Measurements from ENCODE around the gene AUTS2.

Gene AUTS2

DNA sequence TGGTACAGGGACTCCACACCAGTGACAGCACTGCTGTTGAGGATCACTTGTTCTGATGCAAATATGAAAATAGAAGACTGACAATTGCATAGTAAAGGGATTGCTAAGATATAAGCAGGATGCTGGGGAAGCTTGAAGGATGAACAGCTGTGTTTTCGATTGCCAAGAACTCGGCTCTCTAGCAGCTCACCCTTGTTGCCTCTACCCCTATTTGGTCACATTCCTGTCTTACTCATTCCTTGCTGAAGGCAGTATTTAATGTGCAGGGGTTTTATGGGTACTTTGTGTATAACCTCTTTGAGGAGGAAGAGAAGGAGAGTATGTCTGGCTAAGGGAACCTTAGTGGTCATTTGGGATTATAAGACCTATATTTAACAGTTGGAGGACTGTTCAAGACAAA is 218.8 kb downstream of the AUTS2 start:
- DNase-seq (ENCODE audit: extremely low read depth, low read depth), result no peak
- no peak for TF ChIP-seq CTCF (IDR thresholded peaks at IDR 0.05; ENCODE audit: low read depth, low read length, missing control alignments)
- no peak overlapping the region for H3K4me3 ChIP-seq (replicated peaks; ENCODE audit: low read depth, low read length)

- DNase-seq (ENCODE audit: extremely low read depth, low read depth), result no peak
- H3K4me3 ChIP-seq (replicated peaks; ENCODE audit: low read depth, low read length), result no peak overlapping the region
- no peak for TF ChIP-seq CTCF (IDR thresholded peaks at IDR 0.05; ENCODE audit: low read depth, low read length, missing control alignments)
Observed at GRCh38 chr7:69817841-69818635, 219.8 kb downstream of the AUTS2 start.

GRCh38 chr7:69818636-69819332 is 220.5 kb downstream of the AUTS2 start:
- DNase-seq (ENCODE audit: extremely low read depth, low read depth), result no peak
- TF ChIP-seq CTCF (IDR thresholded peaks at IDR 0.05; ENCODE audit: low read depth, low read length, missing control alignments), result no peak
- H3K4me3 ChIP-seq (replicated peaks; ENCODE audit: low read depth, low read length), result no peak overlapping the region

DNA sequence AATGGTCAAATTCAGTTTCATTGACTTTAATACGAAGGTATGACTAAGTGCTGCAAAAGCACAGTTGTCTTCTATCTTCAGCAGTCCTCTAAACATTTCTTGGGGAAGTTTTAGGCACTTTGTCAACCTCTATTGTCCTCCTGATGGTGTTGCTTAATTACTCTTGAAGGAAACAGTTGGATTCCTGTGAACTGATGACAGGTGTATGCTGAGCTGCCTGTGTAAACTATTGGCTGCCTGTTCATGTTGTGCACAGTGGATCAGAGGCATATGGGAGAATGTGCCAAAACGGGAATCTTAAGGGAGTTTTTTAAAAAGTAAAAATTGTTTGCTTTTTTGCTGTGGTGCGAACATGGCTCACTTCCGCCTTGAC is 221.0 kb downstream of the AUTS2 start:
- DNase-seq (ENCODE audit: extremely low read depth, low read depth), result no peak
- no peak for TF ChIP-seq CTCF (IDR thresholded peaks at IDR 0.05; ENCODE audit: low read depth, low read length, missing control alignments)
- no peak overlapping the region for H3K4me3 ChIP-seq (replicated peaks; ENCODE audit: low read depth, low read length)

- no peak overlapping the region for H3K4me3 ChIP-seq (replicated peaks; ENCODE audit: low read depth, low read length)
- no peak for DNase-seq (ENCODE audit: extremely low read depth, low read depth)
- TF ChIP-seq CTCF (IDR thresholded peaks at IDR 0.05; ENCODE audit: low read depth, low read length, missing control alignments), result no peak
Observed at GRCh38 chr7:69820479-69821192, 222.4 kb downstream of the AUTS2 start.

- no peak overlapping the region for H3K4me3 ChIP-seq (replicated peaks; ENCODE audit: low read depth, low read length)
Observed at GRCh38 chr7:69822386-69822785, 224.1 kb downstream of the AUTS2 start.

More at GRCh38 chr7:69822386-69822785, 224.1 kb downstream of the AUTS2 start:
- DNase-seq (ENCODE audit: extremely low read depth, low read depth), result no peak
- TF ChIP-seq CTCF (IDR thresholded peaks at IDR 0.05; ENCODE audit: low read depth, low read length, missing control alignments), result no peak

All from HFF-Myc (cell line).